HG03521 (cell line): ENCODE results near the gene COL11A1.
"Not testable (repeated sequence)": the region's sequence is repeated elsewhere in the genome, so short reads cannot be mapped to it uniquely, and the experiment has no call there.

ENCODE experiments used
- ATAC-seq: cut with Tn5 transposase; IDR thresholded peaks from one replicate; pipeline ENCODE4 v1.9.1; 2021; ENCODE audit warnings: mild to moderate bottlenecking, moderate library complexity; ENCODE audit not compliant: unreplicated experiment

Gene COL11A1

GRCh38 chr1:102840741-102841140 lies 267.6 kb downstream of the COL11A1 start:
- ATAC-seq: no peak

GRCh38 chr1:102838016-102838415 lies 270.3 kb downstream of the COL11A1 start:
- ATAC-seq: no peak

GRCh38 chr1:102837551-102837950 lies 270.8 kb downstream of the COL11A1 start:
- ATAC-seq: no peak

- no peak for ATAC-seq
Observed at GRCh38 chr1:102836991-102837390, 271.3 kb downstream of the COL11A1 start.

GRCh38 chr1:102834688-102835320 lies 273.5 kb downstream of the COL11A1 start:
- ATAC-seq: no peak

- ATAC-seq: no peak
Observed at GRCh38 chr1:102833151-102833550, 275.2 kb downstream of the COL11A1 start.

GRCh38 chr1:102826706-102827105 lies 281.6 kb downstream of the COL11A1 start:
- not testable (repeated sequence) for ATAC-seq
